ENCODE data around the gene SFXN2.

SFXN2 gene

GRCh38 chr10:102762401-102763015 is 48.1 kb downstream of the SFXN2 start:
- H3K4me1 ChIP-seq (ENCODE audit: control insufficient read depth in 1 of 2, insufficient read depth in 2 of 2, low read length in 2 of 2): peaks cover 26 to 39% of the 10 kb centered on the region in 2 experiments
- H3K23ac ChIP-seq (ENCODE audit: low read length): no peak overlapping the region
- peak overlapping the region; percentile 99 for H2AK5ac ChIP-seq (ENCODE audit: low read length)
- peaks cover 28% of the 10 kb centered on the region for H3K79me1 ChIP-seq (ENCODE audit: low read length)
- peak overlapping the region; percentile 82 for H3K27ac ChIP-seq (ENCODE audit: low read depth, low read length)
- H4K8ac ChIP-seq (ENCODE audit: low read depth, low read length): peak overlapping the region; percentile 69
- no CpG with 5 or more reads among the region's 7 CpGs for WGBS (ENCODE audit: extremely low coverage, insufficient coverage, insufficient read length)
- H4K91ac ChIP-seq (ENCODE audit: low read depth, low read length): peak overlapping the region; percentile 97
- no peak for DNase-seq
- peaks cover 0 to 2% of the 10 kb centered on the region in 2 experiments for H3K36me3 ChIP-seq (ENCODE audit: control insufficient read depth in 1 of 2, insufficient read depth in 2 of 2, low read length in 2 of 2)
- no peaks in the 10 kb centered on the region for H3K27me3 ChIP-seq (ENCODE audit: insufficient read depth, low read length)
- H2BK5ac ChIP-seq (ENCODE audit: low read depth, low read length, poor library complexity): peak overlapping the region; percentile 94
- peak overlapping the region; percentile 97 for H3K18ac ChIP-seq (ENCODE audit: low read length)
- no peak overlapping the region for H3K9ac ChIP-seq (ENCODE audit: low read length)
- peak overlapping the region; percentile 98 for H2BK12ac ChIP-seq (ENCODE audit: low read length)
- peak overlapping the region; percentile 9 for H2AFZ ChIP-seq (ENCODE audit: insufficient read depth, low read length, poor library complexity)
- H3K4me3 ChIP-seq (ENCODE audit: low read depth, low read length): no peak overlapping the region
- H3K79me2 ChIP-seq (ENCODE audit: control insufficient read depth, insufficient read depth, low read length, poor library complexity): peaks cover 5% of the 10 kb centered on the region
- H4K12ac ChIP-seq (ENCODE audit: low read depth, low read length): no peak overlapping the region
- H3K14ac ChIP-seq (ENCODE audit: low read length): peak overlapping the region; percentile 90
- H2BK120ac ChIP-seq (ENCODE audit: insufficient read depth, low read length, poor library complexity): peak overlapping the region; percentile 95
- no peaks in the 10 kb centered on the region for H3K9me3 ChIP-seq (ENCODE audit: insufficient read depth, low read depth, low read length)
- peak overlapping the region; percentile 89 for H3K4ac ChIP-seq (ENCODE audit: low read depth, low read length)
- H3K4me2 ChIP-seq (ENCODE audit: low read length): no peak overlapping the region

- DNase-seq: no peak
- peak overlapping the region; percentile 99 for H2AK5ac ChIP-seq (ENCODE audit: low read length)
- H3K9ac ChIP-seq (ENCODE audit: low read length): no peak overlapping the region
- peak overlapping the region; percentile 95 for H2BK120ac ChIP-seq (ENCODE audit: insufficient read depth, low read length, poor library complexity)
- H3K79me2 ChIP-seq (ENCODE audit: control insufficient read depth, insufficient read depth, low read length, poor library complexity): peaks cover 5% of the 10 kb centered on the region
- WGBS (ENCODE audit: extremely low coverage, insufficient coverage, insufficient read length): no CpG with 5 or more reads among the region's 7 CpGs
- H3K14ac ChIP-seq (ENCODE audit: low read length): peak overlapping the region; percentile 90
- peaks cover 0 to 2% of the 10 kb centered on the region in 2 experiments for H3K36me3 ChIP-seq (ENCODE audit: control insufficient read depth in 1 of 2, insufficient read depth in 2 of 2, low read length in 2 of 2)
- H2BK12ac ChIP-seq (ENCODE audit: low read length): peak overlapping the region; percentile 98
- peaks cover 30% of the 10 kb centered on the region for H3K79me1 ChIP-seq (ENCODE audit: low read length)
- peak overlapping the region; percentile 69 for H4K8ac ChIP-seq (ENCODE audit: low read depth, low read length)
- H4K12ac ChIP-seq (ENCODE audit: low read depth, low read length): no peak overlapping the region
- H3K27me3 ChIP-seq (ENCODE audit: insufficient read depth, low read length): no peaks in the 10 kb centered on the region
- peak overlapping the region; percentile 89 for H3K4ac ChIP-seq (ENCODE audit: low read depth, low read length)
- H3K23ac ChIP-seq (ENCODE audit: low read length): no peak overlapping the region
- H2BK5ac ChIP-seq (ENCODE audit: low read depth, low read length, poor library complexity): peak overlapping the region; percentile 94
- peak overlapping the region; percentile 97 for H4K91ac ChIP-seq (ENCODE audit: low read depth, low read length)
- H3K18ac ChIP-seq (ENCODE audit: low read length): peak overlapping the region; percentile 97
- peaks cover 26 to 39% of the 10 kb centered on the region in 2 experiments for H3K4me1 ChIP-seq (ENCODE audit: control insufficient read depth in 1 of 2, insufficient read depth in 2 of 2, low read length in 2 of 2)
- H3K27ac ChIP-seq (ENCODE audit: low read depth, low read length): peak overlapping the region; percentile 82
- H3K9me3 ChIP-seq (ENCODE audit: insufficient read depth, low read depth, low read length): no peaks in the 10 kb centered on the region
- no peak overlapping the region for H3K4me2 ChIP-seq (ENCODE audit: low read length)
- H3K4me3 ChIP-seq (ENCODE audit: low read depth, low read length): no peak overlapping the region
- H2AFZ ChIP-seq (ENCODE audit: insufficient read depth, low read length, poor library complexity): peak overlapping the region; percentile 9
Observed at GRCh38 chr10:102763037-102763607, 48.7 kb downstream of the SFXN2 start.

- no peaks in the 10 kb centered on the region for H3K27me3 ChIP-seq (ENCODE audit: insufficient read depth, low read length)
- peaks cover 27 to 42% of the 10 kb centered on the region in 2 experiments for H3K4me1 ChIP-seq (ENCODE audit: control insufficient read depth in 1 of 2, insufficient read depth in 2 of 2, low read length in 2 of 2)
- peak overlapping the region; percentile 32 for H3K18ac ChIP-seq (ENCODE audit: low read length)
- WGBS (ENCODE audit: extremely low coverage, insufficient coverage, insufficient read length): no CpG with 5 or more reads among the region's 6 CpGs
- no peak overlapping the region for H3K9ac ChIP-seq (ENCODE audit: low read length)
- H3K4ac ChIP-seq (ENCODE audit: low read depth, low read length): peak overlapping the region; percentile 41
- peak overlapping the region; percentile 63 for H4K8ac ChIP-seq (ENCODE audit: low read depth, low read length)
- H2BK5ac ChIP-seq (ENCODE audit: low read depth, low read length, poor library complexity): peak overlapping the region; percentile 70
- H3K79me2 ChIP-seq (ENCODE audit: control insufficient read depth, insufficient read depth, low read length, poor library complexity): peaks cover 4% of the 10 kb centered on the region
- H2BK120ac ChIP-seq (ENCODE audit: insufficient read depth, low read length, poor library complexity): peak overlapping the region; percentile 76
- no peak overlapping the region for H4K12ac ChIP-seq (ENCODE audit: low read depth, low read length)
- H2AK5ac ChIP-seq (ENCODE audit: low read length): peak overlapping the region; percentile 57
- peak overlapping the region; percentile 93 for H4K91ac ChIP-seq (ENCODE audit: low read depth, low read length)
- H3K79me1 ChIP-seq (ENCODE audit: low read length): peaks cover 32% of the 10 kb centered on the region
- H3K4me2 ChIP-seq (ENCODE audit: low read length): peak overlapping the region; percentile 20
- H3K23ac ChIP-seq (ENCODE audit: low read length): no peak overlapping the region
- H3K4me3 ChIP-seq (ENCODE audit: low read depth, low read length): no peak overlapping the region
- no peak overlapping the region for H2AFZ ChIP-seq (ENCODE audit: insufficient read depth, low read length, poor library complexity)
- peak; percentile 86 to 97 for DNase-seq
- peak overlapping the region; percentile 86 for H2BK12ac ChIP-seq (ENCODE audit: low read length)
- H3K36me3 ChIP-seq (ENCODE audit: control insufficient read depth in 1 of 2, insufficient read depth in 2 of 2, low read length in 2 of 2): peaks cover 0 to 2% of the 10 kb centered on the region in 2 experiments
- peak overlapping the region; percentile 82 for H3K27ac ChIP-seq (ENCODE audit: low read depth, low read length)
- H3K9me3 ChIP-seq (ENCODE audit: insufficient read depth, low read depth, low read length): no peaks in the 10 kb centered on the region
- peak overlapping the region; percentile 74 for H3K14ac ChIP-seq (ENCODE audit: low read length)
Observed at GRCh38 chr10:102764470-102765161, 50.2 kb downstream of the SFXN2 start.

- peaks cover 31 to 43% of the 10 kb centered on the region in 2 experiments for H3K4me1 ChIP-seq (ENCODE audit: control insufficient read depth in 1 of 2, insufficient read depth in 2 of 2, low read length in 2 of 2)
- no peak overlapping the region for H2AFZ ChIP-seq (ENCODE audit: insufficient read depth, low read length, poor library complexity)
- peak overlapping the region; percentile 73 for H2BK12ac ChIP-seq (ENCODE audit: low read length)
- H3K27ac ChIP-seq (ENCODE audit: low read depth, low read length): peak overlapping the region; percentile 77
- H4K12ac ChIP-seq (ENCODE audit: low read depth, low read length): no peak overlapping the region
- H3K9me3 ChIP-seq (ENCODE audit: insufficient read depth, low read depth, low read length): no peaks in the 10 kb centered on the region
- no peak overlapping the region for H2BK5ac ChIP-seq (ENCODE audit: low read depth, low read length, poor library complexity)
- no peaks in the 10 kb centered on the region for H3K27me3 ChIP-seq (ENCODE audit: insufficient read depth, low read length)
- peak overlapping the region; percentile 64 for H2BK120ac ChIP-seq (ENCODE audit: insufficient read depth, low read length, poor library complexity)
- peak overlapping the region; percentile 70 for H4K91ac ChIP-seq (ENCODE audit: low read depth, low read length)
- H3K9ac ChIP-seq (ENCODE audit: low read length): no peak overlapping the region
- no peak overlapping the region for H3K4ac ChIP-seq (ENCODE audit: low read depth, low read length)
- peaks cover 33% of the 10 kb centered on the region for H3K79me1 ChIP-seq (ENCODE audit: low read length)
- no peak overlapping the region for H2AK5ac ChIP-seq (ENCODE audit: low read length)
- H3K4me2 ChIP-seq (ENCODE audit: low read length): no peak overlapping the region
- no peak overlapping the region for H4K8ac ChIP-seq (ENCODE audit: low read depth, low read length)
- peak overlapping the region; percentile 39 for H3K18ac ChIP-seq (ENCODE audit: low read length)
- no CpG with 5 or more reads among the region's 7 CpGs for WGBS (ENCODE audit: extremely low coverage, insufficient coverage, insufficient read length)
- peak; percentile 13 to 65 for DNase-seq
- H3K23ac ChIP-seq (ENCODE audit: low read length): no peak overlapping the region
- peaks cover 4% of the 10 kb centered on the region for H3K79me2 ChIP-seq (ENCODE audit: control insufficient read depth, insufficient read depth, low read length, poor library complexity)
- H3K14ac ChIP-seq (ENCODE audit: low read length): peak overlapping the region; percentile 53
- no peak overlapping the region for H3K4me3 ChIP-seq (ENCODE audit: low read depth, low read length)
- peaks cover 0 to 2% of the 10 kb centered on the region in 2 experiments for H3K36me3 ChIP-seq (ENCODE audit: control insufficient read depth in 1 of 2, insufficient read depth in 2 of 2, low read length in 2 of 2)
Observed at GRCh38 chr10:102765336-102765735, 50.9 kb downstream of the SFXN2 start.
